ENCODE data around the gene CLEC16A.

The CLEC16A gene

DNA sequence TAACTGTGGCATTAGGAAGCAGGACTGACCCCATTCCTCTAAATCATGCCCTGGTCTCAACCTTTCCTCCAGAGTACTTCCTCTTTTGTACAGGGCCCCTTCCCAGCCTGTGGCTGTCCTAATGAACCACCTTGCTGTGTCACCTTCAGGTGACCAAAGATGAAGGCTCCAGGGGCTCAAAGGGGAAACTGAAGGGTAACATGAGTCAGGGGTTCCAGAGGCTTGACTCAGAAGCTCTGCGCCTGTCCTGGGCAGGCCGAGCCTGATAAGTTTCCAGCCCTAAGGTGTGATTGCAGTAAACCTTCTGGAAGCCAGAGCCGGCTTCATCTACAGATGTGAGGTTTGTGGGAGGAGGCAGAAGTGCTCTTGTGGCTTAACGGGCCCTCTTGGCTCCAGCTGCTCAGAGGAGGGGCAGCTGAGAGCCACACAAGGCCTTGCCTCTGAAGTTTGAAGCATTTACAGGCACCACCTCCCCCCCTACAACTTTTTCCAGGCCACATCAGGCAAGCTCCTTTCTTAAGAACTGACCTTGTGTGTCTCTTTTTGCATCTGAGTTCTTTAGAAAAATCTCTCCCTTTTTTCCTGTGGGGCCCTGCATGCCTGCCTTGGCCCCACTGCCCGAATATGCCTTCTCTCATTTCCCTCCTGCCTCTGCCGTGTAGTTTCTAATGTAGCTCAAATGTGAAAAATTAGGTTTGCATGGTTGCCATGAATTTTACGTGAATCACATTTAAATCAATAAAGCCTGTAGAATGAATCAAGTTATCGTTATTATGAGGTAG is 149.9 kb downstream of the CLEC16A start:
- no peak overlapping the region for H3K4me3 ChIP-seq (ENCODE audit: low read depth, low read length)
- in situ Hi-C loops (cut with HindIII; ENCODE audit: low sequenced_read_pairs), result no loop called here
- TF ChIP-seq, protein P1, sequence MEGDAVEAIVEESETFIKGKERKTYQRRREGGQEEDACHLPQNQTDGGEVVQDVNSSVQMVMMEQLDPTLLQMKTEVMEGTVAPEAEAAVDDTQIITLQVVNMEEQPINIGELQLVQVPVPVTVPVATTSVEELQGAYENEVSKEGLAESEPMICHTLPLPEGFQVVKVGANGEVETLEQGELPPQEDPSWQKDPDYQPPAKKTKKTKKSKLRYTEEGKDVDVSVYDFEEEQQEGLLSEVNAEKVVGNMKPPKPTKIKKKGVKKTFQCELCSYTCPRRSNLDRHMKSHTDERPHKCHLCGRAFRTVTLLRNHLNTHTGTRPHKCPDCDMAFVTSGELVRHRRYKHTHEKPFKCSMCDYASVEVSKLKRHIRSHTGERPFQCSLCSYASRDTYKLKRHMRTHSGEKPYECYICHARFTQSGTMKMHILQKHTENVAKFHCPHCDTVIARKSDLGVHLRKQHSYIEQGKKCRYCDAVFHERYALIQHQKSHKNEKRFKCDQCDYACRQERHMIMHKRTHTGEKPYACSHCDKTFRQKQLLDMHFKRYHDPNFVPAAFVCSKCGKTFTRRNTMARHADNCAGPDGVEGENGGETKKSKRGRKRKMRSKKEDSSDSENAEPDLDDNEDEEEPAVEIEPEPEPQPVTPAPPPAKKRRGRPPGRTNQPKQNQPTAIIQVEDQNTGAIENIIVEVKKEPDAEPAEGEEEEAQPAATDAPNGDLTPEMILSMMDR (IDR thresholded peaks at IDR 0.05; ENCODE audit: low read depth, low read length, missing control alignments), result no peak
- no peak for DNase-seq (ENCODE audit: low read depth)

DNA sequence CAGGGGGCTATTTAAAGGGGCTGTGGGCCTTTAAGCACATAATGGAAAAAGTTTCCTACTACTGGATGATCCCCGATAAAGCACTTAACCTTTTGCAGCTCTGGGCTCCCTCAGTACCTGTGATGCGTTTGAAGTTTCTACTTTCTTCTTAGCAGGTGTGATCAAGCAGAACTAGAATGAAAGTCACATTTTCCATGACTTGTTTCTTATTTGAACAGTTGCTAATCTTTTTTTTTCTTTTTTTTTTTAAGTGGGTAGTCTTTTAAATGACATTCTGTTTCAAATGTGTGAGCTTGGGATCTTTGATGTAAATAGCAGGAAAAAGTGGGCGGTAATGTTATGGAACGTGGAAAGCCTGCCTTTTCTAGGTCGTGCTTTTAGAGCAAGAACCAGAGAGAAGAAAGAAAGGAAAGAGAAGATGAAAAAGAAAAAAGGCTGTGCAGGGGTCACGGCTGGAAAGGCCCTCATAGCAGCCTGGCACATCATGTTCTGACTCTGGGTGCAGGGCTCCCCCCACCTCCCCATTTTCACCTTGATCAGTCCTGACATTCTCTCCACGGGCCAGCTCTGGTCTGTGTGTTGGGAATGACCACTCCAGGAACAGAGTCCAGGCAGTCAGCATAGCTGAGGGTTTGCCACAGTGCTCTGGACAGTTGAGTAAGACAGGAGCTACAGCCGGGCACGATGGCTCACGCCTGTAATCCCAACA is 150.6 kb downstream of the CLEC16A start:
- no peak for DNase-seq (ENCODE audit: low read depth)
- TF ChIP-seq, protein P1 (IDR thresholded peaks at IDR 0.05; ENCODE audit: low read depth, low read length, missing control alignments), result no peak
- no peak overlapping the region for H3K4me3 ChIP-seq (ENCODE audit: low read depth, low read length)
- in situ Hi-C loops (cut with HindIII; ENCODE audit: low sequenced_read_pairs), result no loop called here

DNA sequence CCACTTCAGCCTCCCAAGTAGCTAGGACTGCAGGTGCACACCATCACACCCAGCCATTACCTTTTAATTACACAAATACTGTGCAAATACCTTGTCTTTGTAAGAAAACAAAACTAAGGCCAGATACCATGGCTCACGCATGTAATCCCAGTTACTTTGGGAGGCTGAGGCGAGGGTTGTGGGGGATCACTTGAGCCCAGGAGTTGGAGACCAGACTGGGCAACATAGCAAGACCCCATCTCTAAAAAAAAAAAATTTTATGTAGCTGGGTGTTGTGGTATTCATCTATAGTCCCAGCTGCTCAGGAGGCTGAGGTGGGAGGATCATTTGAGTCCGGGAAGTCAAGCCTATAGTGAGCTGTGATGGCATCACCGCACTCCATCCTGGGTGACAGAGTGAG is 151.6 kb downstream of the CLEC16A start:
- no peak for DNase-seq (ENCODE audit: low read depth)
- in situ Hi-C loops (cut with HindIII; ENCODE audit: low sequenced_read_pairs), result no loop called here
- TF ChIP-seq, protein P1 (IDR thresholded peaks at IDR 0.05; ENCODE audit: low read depth, low read length, missing control alignments), result no peak
- H3K4me3 ChIP-seq (ENCODE audit: low read depth, low read length), result no peak overlapping the region

DNA sequence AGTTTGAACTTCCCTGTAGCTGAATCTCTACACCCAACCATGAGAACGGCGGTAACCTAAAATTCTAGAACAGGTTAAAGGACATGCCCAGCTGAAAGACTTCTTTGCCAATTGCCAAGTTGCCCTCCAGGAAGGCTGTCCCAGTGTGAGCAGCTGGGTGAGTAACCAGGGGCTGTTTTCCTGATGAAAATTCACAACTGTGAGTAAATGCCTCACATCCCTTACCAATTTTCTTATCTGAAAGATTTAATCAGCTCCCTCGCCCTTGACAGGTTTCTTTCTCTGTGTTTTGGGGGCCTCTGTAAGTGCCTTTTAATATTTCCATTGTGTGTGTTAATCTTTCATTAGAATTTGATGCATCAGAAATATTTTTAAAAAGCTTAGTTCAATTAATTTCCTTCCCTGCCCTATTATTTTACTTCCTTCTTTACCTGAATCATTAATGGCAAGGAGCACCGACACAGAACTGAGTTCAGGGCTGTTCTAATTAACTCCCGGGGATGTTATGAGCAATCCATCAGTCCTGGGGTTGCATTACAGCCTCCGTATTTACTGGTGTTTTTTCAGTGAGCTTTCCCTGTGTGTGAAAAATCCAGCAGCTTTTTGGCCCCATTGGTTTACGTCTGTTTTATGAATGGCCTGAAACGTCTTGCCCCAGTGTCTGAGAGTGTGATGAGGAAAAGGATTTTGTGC is 152.9 kb downstream of the CLEC16A start:
- no peak for DNase-seq (ENCODE audit: low read depth)
- in situ Hi-C loops (cut with HindIII; ENCODE audit: low sequenced_read_pairs), result no loop called here
- TF ChIP-seq, protein P1 (IDR thresholded peaks at IDR 0.05; ENCODE audit: low read depth, low read length, missing control alignments), result no peak
- H3K4me3 ChIP-seq (ENCODE audit: low read depth, low read length), result no peak overlapping the region

DNA sequence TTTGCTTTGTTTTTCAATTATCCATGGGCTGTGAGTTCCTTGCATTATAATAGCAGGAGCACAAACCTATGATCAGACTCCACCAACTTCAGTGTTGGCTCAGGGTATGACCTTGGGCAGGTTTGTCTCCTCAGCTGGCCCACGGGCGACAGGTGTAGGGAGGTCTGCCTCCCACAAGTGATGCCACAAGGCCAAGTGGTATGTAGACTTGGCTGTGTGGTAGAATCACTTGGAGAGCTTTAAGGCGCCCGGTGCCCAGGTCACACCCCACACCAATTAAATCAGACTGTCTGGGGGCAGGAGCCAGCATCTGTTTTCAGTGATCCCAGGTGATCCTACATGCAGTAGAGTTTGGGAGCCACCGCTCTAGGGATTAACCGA is 153.4 kb downstream of the CLEC16A start:
- DNase-seq (ENCODE audit: low read depth), result no peak
- TF ChIP-seq, protein P1 (IDR thresholded peaks at IDR 0.05; ENCODE audit: low read depth, low read length, missing control alignments), result no peak
- no peak overlapping the region for H3K4me3 ChIP-seq (ENCODE audit: low read depth, low read length)
- in situ Hi-C loops (cut with HindIII; ENCODE audit: low sequenced_read_pairs), result no loop called here

DNA sequence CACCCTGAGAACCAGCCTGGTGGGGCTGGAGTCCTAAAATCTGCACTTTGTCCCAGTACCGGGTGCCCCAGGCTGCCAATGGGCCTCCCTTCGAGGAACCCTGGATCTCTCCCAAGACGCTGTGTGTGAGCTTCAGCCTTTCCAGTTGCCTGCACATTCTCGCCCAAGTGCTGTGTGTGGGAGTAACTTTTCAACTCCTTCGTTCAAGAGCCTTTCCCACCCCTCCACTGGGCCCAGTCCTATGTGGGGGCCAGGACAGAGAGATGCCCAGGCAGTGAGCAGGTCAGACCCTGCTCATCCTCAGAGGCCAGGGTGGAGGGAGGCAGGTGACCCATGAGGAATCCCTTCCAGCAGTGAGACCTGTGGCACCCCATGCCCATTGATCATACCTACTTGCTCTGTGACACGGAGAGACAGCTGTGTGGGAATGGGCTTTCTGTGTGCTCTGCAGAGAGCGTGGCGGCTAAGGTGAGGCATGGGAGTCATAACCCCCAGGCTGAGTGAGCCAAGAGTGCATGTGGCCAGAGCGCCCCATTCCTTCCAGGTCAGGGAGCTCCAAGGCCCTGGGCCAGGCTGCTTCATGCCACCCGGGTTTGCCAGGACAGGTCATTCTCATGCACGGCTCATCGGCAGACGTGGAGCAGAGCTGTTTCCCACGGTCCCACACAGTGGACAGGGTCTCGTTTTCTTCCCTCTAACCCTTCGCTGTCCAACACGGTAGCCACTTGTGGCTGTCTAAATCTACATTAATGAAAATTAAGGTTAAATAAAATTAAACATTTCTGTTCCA is 154.4 kb downstream of the CLEC16A start:
- in situ Hi-C loops (cut with HindIII; ENCODE audit: low sequenced_read_pairs), result no loop called here
- no peak for DNase-seq (ENCODE audit: low read depth)
- TF ChIP-seq, protein P1 (IDR thresholded peaks at IDR 0.05; ENCODE audit: low read depth, low read length, missing control alignments), result no peak
- H3K4me3 ChIP-seq (ENCODE audit: low read depth, low read length), result no peak overlapping the region

Data from astrocyte of the cerebellum (primary cell).